Measurements from ENCODE around the gene ELMOD1.
"Not testable (repeated sequence)": the region's sequence is repeated elsewhere in the genome, so short reads cannot be mapped to it uniquely, and the experiment has no call there.

The ELMOD1 gene

GRCh38 chr11:107573438-107573837 is 17.5 kb upstream of the ELMOD1 start:
- no peak for DNase-seq (ENCODE audit: low read depth in 1 of 2, low spot score in 1 of 2)
- Histone ChIP-seq H3K27me3 (ENCODE audit: insufficient read depth, poor library complexity, severe bottlenecking) (no peaks in the 10 kb centered on the region), H3K27ac (replicated peaks) (no peak overlapping the region), H3K4me3 (replicated peaks; ENCODE audit: insufficient read depth, low read length) (no peak overlapping the region)
- TF ChIP-seq GABPA (IDR thresholded peaks at IDR 0.05; ENCODE audit: low read depth) (no peak), REST (IDR thresholded peaks at IDR 0.05; ENCODE audit: insufficient replicate concordance, low read depth) (no peak), CTCF (IDR thresholded peaks at IDR 0.05; ENCODE audit: insufficient read depth, low read length) (no peak), POLR2AphosphoS5 (IDR thresholded peaks at IDR 0.05; ENCODE audit: low read depth) (no peak), SPI1 (IDR thresholded peaks at IDR 0.05; ENCODE audit: borderline replicate concordance, low read depth) (no peak)

- TF ChIP-seq CTCF (IDR thresholded peaks at IDR 0.05; ENCODE audit: insufficient read depth, low read length), result peak; percentile 60
- H3K4me3 ChIP-seq (replicated peaks; ENCODE audit: insufficient read depth, low read length); H3K27me3 ChIP-seq (ENCODE audit: insufficient read depth, poor library complexity, severe bottlenecking); H3K27ac ChIP-seq (replicated peaks): not testable (repeated sequence)
- DNase-seq (ENCODE audit: low read depth in 1 of 2, low spot score in 1 of 2), result peak in 1 of 2 experiments; percentile 35
Observed at GRCh38 chr11:107576497-107577345, 14.2 kb upstream of the ELMOD1 start.

GRCh38 chr11:107577346-107577711 is 13.6 kb upstream of the ELMOD1 start:
- no peaks in the 10 kb centered on the region for H3K27me3 ChIP-seq (ENCODE audit: insufficient read depth, poor library complexity, severe bottlenecking)
- no peak overlapping the region for H3K27ac ChIP-seq (replicated peaks)
- H3K4me3 ChIP-seq (replicated peaks; ENCODE audit: insufficient read depth, low read length), result no peak overlapping the region
- no peak for DNase-seq (ENCODE audit: low read depth in 1 of 2, low spot score in 1 of 2)
- TF ChIP-seq SPI1 (IDR thresholded peaks at IDR 0.05; ENCODE audit: borderline replicate concordance, low read depth), result no peak

- not testable (repeated sequence) for H3K27ac ChIP-seq (replicated peaks); DNase-seq (ENCODE audit: low read depth in 1 of 2, low spot score in 1 of 2); H3K4me3 ChIP-seq (replicated peaks; ENCODE audit: insufficient read depth, low read length); H3K27me3 ChIP-seq (ENCODE audit: insufficient read depth, poor library complexity, severe bottlenecking)
Observed at GRCh38 chr11:107579169-107579568, 11.8 kb upstream of the ELMOD1 start.

- Histone ChIP-seq H3K4me3 (replicated peaks; ENCODE audit: insufficient read depth, low read length) (no peak overlapping the region), H3K27ac (replicated peaks) (no peak overlapping the region), H3K27me3 (ENCODE audit: insufficient read depth, poor library complexity, severe bottlenecking) (peaks cover 4% of the 10 kb centered on the region)
- DNase-seq (ENCODE audit: low read depth in 1 of 2, low spot score in 1 of 2), result no peak
- TF ChIP-seq POLR2AphosphoS5 (IDR thresholded peaks at IDR 0.05; ENCODE audit: low read depth), result no peak
- no peak for TF ChIP-seq REST (IDR thresholded peaks at IDR 0.05; ENCODE audit: insufficient replicate concordance, low read depth)
- no peak for TF ChIP-seq GABPA (IDR thresholded peaks at IDR 0.05; ENCODE audit: low read depth)
- TF ChIP-seq CTCF (IDR thresholded peaks at IDR 0.05; ENCODE audit: insufficient read depth, low read length), result no peak
- TF ChIP-seq SPI1 (IDR thresholded peaks at IDR 0.05; ENCODE audit: borderline replicate concordance, low read depth), result no peak
Observed at GRCh38 chr11:107581147-107581546, 9.8 kb upstream of the ELMOD1 start.
